AG04450 (cell line): ENCODE results near the gene ST6GALNAC3. TPM values are rescaled to one million over a fixed set of nuclear protein-coding genes. Genes with fewer than 3 reads are reported as not detected.

Source experiments
- CTCF ChIA-PET: fragments of 300-600, 350-600 bp; formaldehyde crosslinking; extraction: SDS; loops from one replicate; lab custom pipeline; 2022; ENCODE audit warnings: antibody characterized with exemption, inconsistent platforms; lab: Charles Lee
- POLR2A ChIA-PET: fragments of 350-600 bp; formaldehyde crosslinking; extraction: SDS; loops from one replicate; lab custom pipeline; 2021; ENCODE audit warnings: antibody characterized with exemption, inconsistent platforms; lab: Yijun Ruan, JAX
- DNase-seq: peaks from one replicate; pipeline ENCODE4 v3.0.0-alpha.2; 2011; ENCODE audit warnings: low read depth, low spot score
- H3K27ac ChIP-seq: one replicate; pipeline ENCODE4 v1.5.1; 2012; ENCODE audit warnings: low read depth, low read length, control low read depth
- H3K27me3 ChIP-seq: one replicate; pipeline ENCODE4 v1.6.0; 2012; ENCODE audit warnings: low read length; ENCODE audit not compliant: control insufficient read depth, insufficient read depth
- H3K4me3 ChIP-seq: 2 replicates; pipeline ENCODE4 v1.5.1; 2011; ENCODE audit warnings: mild to moderate bottlenecking, low read depth, low read length, control low read depth
- H3K9me3 ChIP-seq: 2 replicates; pipeline ENCODE4 v1.5.1; 2012; ENCODE audit warnings: low read length; ENCODE audit not compliant: control insufficient read depth, insufficient read depth
- polyA plus RNA-seq: library from polyadenylated mRNA; depleted of rRNA; stranded (reverse); fragments of >200 nt; gene quantifications from 2 replicates; pipeline ENCODE4 v1.2.3, GENCODE V29; 2011
- TF ChIP-seq, protein P1 (sequence below): IDR thresholded peaks from 2 replicates; pipeline ENCODE4 v1.5.1; 2011; ENCODE audit warnings: low read depth, low read length, control low read depth, inconsistent platforms

Gene ST6GALNAC3
- polyA plus RNA-seq, 1 experiment: 2.1 TPM

- CTCF ChIA-PET: interaction anchor here (0.6 kb wide), 1 partner anchor 524 kb away, joined by 3 read pairs; no protein-coding TSS in a partner anchor
- no peaks in the 10 kb centered on the region for H3K27me3 ChIP-seq
- no peaks in the 10 kb centered on the region for H3K9me3 ChIP-seq
- no peak for DNase-seq
- TF ChIP-seq, protein P1, sequence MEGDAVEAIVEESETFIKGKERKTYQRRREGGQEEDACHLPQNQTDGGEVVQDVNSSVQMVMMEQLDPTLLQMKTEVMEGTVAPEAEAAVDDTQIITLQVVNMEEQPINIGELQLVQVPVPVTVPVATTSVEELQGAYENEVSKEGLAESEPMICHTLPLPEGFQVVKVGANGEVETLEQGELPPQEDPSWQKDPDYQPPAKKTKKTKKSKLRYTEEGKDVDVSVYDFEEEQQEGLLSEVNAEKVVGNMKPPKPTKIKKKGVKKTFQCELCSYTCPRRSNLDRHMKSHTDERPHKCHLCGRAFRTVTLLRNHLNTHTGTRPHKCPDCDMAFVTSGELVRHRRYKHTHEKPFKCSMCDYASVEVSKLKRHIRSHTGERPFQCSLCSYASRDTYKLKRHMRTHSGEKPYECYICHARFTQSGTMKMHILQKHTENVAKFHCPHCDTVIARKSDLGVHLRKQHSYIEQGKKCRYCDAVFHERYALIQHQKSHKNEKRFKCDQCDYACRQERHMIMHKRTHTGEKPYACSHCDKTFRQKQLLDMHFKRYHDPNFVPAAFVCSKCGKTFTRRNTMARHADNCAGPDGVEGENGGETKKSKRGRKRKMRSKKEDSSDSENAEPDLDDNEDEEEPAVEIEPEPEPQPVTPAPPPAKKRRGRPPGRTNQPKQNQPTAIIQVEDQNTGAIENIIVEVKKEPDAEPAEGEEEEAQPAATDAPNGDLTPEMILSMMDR: no peak
- no peak overlapping the region for H3K4me3 ChIP-seq
- POLR2A ChIA-PET: no interaction called here
- no peak overlapping the region for H3K27ac ChIP-seq
Observed at GRCh38 chr1:76548513-76549100, 474.1 kb downstream of the ST6GALNAC3 start.

GRCh38 chr1:76554283-76554682 lies 479.7 kb downstream of the ST6GALNAC3 start:
- POLR2A ChIA-PET: no interaction called here
- CTCF ChIA-PET: no interaction called here

GRCh38 chr1:76562292-76562691 lies 487.7 kb downstream of the ST6GALNAC3 start:
- POLR2A ChIA-PET: no interaction called here

More at GRCh38 chr1:76554283-76554682, 479.7 kb downstream of the ST6GALNAC3 start:
- no peak for DNase-seq
- H3K27ac ChIP-seq: no peak overlapping the region
- no peaks in the 10 kb centered on the region for H3K27me3 ChIP-seq
- no peak overlapping the region for H3K4me3 ChIP-seq
- no peaks in the 10 kb centered on the region for H3K9me3 ChIP-seq
- TF ChIP-seq, protein P1: no peak

DNA sequence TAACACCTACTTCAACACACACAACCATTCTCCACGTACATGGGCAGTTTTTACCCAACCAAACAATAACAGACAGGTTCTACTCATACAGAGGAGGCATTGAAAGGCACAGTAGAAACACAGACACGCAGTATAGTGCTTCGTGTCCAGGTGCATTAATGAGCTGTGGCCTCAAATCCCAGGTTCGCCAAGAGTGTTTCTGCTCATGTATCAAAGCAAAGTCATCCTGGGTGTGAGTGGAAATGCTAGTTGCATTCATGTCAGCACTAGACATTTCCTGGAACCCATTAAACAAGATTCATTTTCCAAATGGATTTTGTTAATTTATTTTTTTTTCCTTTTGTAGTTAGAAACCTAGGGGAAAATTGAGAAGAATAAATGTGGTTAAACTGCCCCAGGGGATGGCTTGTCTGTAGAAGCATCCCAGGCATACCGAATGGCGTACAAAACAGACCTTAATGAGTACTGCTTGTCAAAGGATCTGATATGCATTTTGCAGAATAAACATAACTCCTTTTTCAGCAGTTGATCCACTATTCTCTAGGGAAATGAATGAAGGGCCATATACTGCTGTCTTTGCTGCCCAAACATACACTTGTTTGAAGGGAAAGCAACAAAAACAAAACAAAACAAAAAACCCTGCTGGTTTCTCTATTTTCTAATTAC lies 494.2 kb downstream of the ST6GALNAC3 start:
- ChIA-PET POLR2A (no interaction called here), CTCF (no interaction called here)
- Histone ChIP-seq H3K27me3 (no peaks in the 10 kb centered on the region), H3K4me3 (no peak overlapping the region), H3K9me3 (no peaks in the 10 kb centered on the region), H3K27ac (no peak overlapping the region)
- DNase-seq: no peak
- TF ChIP-seq, protein P1: no peak

More at GRCh38 chr1:76562292-76562691, 487.7 kb downstream of the ST6GALNAC3 start:
- TF ChIP-seq, protein P1: no peak
- no peaks in the 10 kb centered on the region for H3K27me3 ChIP-seq
- no peak overlapping the region for H3K4me3 ChIP-seq
- CTCF ChIA-PET: no interaction called here
- no peak overlapping the region for H3K27ac ChIP-seq
- H3K9me3 ChIP-seq: no peaks in the 10 kb centered on the region
- no peak for DNase-seq

DNA sequence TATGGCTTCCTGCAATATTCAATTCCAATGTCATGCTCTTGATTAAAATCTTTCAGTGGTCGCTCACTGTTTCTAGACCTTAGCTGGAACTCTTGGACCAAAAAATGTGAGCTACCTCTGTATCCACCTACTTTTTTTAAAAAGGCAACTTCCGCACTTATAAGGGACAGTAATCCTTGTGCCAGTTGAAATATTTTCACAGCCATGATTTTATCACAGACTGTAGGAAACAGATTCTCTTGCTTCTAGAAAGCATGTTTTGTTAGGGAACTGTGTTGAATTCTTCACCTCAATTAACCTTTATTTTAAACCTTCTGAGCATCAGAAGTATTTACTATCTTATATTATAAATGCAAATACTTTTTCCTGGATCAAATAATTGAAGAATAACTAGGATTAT lies 496.7 kb downstream of the ST6GALNAC3 start:
- Histone ChIP-seq H3K27me3 (no peaks in the 10 kb centered on the region), H3K9me3 (no peaks in the 10 kb centered on the region), H3K4me3 (no peak overlapping the region), H3K27ac (no peak overlapping the region)
- POLR2A ChIA-PET: no interaction called here
- TF ChIP-seq, protein P1: no peak
- CTCF ChIA-PET: no interaction called here
- DNase-seq: no peak
